Astrocyte of the cerebellum (primary cell): ENCODE results near the gene COL4A2.

ENCODE experiments used
- DNase-seq: peaks from one replicate; pipeline ENCODE4 v3.0.0-alpha.2; 2011; ENCODE audit warnings: low read depth
- H3K4me3 ChIP-seq: 2 replicates; pipeline ENCODE4 v1.5.1; 2011; ENCODE audit warnings: mild to moderate bottlenecking, low read depth, low read length, moderate library complexity
- in situ Hi-C: cut with HindIII; loops from 2 replicates; pipeline ENCODE4 v1.10.0; 2017; ENCODE audit warnings: low sequenced_read_pairs
- TF ChIP-seq, protein P1 (sequence below): IDR thresholded peaks from 2 replicates; pipeline ENCODE4 v1.5.1; 2012; ENCODE audit warnings: low read length, low read depth, moderate library complexity, mild to moderate bottlenecking; ENCODE audit errors: missing control alignments

Gene COL4A2

DNA sequence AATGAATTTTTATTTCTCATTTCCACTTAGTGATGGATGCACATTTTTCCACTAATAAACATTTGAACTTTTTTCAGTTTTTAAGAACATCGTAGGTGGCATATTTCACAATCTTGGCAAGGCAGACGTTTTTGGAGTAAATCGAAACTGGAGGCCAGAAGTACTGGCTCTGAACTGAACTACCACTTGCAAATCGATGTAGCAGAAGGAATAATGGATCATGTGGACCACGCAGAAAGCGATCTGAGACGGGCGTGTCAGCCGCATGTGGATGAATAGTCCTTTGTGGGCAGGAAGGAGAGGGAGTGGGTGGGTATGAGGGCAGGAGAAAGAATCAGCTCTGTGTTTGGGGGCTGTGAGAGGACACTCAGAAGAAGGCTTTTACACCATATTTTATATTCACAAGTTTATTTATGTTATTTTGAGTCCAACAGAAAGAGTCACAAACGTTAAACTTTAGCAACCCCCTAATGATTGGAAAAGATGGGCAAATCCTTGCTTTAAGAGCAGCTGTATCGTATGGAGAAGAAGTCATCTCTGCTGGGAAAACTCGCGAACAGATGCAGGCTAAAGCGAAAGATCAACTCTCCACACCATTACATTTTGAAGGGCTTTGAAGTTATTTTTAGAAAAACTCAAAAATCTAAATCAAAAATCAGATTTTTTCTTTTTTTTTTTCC is 90.5 kb downstream of the COL4A2 start:
- in situ Hi-C loops: loop anchor here (5.0 kb wide), 1 partner anchor 100 kb away; no protein-coding TSS in a partner anchor
- TF ChIP-seq, protein P1, sequence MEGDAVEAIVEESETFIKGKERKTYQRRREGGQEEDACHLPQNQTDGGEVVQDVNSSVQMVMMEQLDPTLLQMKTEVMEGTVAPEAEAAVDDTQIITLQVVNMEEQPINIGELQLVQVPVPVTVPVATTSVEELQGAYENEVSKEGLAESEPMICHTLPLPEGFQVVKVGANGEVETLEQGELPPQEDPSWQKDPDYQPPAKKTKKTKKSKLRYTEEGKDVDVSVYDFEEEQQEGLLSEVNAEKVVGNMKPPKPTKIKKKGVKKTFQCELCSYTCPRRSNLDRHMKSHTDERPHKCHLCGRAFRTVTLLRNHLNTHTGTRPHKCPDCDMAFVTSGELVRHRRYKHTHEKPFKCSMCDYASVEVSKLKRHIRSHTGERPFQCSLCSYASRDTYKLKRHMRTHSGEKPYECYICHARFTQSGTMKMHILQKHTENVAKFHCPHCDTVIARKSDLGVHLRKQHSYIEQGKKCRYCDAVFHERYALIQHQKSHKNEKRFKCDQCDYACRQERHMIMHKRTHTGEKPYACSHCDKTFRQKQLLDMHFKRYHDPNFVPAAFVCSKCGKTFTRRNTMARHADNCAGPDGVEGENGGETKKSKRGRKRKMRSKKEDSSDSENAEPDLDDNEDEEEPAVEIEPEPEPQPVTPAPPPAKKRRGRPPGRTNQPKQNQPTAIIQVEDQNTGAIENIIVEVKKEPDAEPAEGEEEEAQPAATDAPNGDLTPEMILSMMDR: no peak
- DNase-seq: peak; percentile 76
- no peak overlapping the region for H3K4me3 ChIP-seq

DNA sequence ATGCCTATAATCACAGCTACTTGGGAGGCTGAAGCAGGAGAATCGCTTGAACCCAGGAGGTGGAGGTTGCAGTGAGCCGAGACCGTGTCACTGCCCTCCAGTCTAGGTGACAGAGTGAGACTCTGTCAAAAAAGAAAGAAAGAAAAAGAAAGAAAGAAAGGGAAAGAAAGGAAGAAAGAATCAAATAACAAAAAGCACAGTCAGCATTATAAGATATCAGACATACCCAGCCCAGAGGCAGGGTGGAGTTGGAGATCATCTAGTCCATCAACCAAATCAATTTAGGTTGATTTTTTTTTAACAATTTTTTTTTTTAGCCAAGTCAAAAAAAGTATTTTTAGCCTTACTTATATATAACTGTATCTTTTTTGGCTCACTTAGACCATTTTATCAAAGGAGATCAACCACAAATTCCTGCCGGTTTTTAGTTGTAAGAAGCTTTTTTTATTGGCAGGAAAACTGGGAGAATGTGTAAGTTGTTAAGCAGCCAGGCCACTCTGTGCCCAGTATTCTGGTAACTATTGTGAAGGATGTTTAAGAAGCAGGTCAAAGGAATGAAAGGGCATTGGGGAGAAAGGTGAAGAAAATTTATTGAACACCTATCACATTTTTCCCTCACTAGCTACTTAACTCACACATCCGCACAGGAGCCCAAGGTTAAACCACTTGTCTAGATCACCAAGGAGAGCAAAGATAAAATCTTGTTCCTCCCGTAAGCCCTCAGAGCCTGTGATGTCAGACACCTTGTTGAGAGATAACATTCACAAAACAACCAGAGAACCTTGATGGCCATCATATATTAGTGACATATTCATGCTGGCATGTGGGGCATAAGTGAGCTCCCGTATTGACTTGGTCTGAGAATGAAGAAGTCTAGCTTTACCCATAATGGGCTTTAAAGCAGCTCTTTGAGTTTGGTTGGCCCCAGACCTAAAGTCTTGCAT is 91.8 kb downstream of the COL4A2 start:
- H3K4me3 ChIP-seq: no peak overlapping the region
- DNase-seq: peak; percentile 79
- TF ChIP-seq, protein P1: no peak
- in situ Hi-C loops: loop anchor here (5.0 kb wide), 1 partner anchor 102 kb away; no protein-coding TSS in a partner anchor

DNA sequence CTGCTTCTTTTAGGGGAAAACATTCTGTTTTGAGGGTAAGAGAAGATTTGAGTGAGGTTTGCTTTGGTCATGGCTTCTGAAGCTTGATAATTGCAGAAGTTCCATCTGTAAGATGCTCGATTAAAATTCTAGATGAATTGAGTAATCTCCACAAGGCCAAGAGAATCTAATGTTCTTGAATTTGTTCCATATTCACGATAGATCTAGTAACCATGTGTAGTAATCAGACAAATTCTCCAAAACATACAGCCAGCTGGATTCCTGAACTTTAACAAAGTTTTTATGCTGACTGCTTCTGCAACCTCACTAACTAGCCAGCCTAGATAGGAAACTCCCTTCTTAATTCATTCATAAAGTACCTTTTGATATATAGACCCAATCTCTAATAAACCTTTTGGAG is 92.7 kb downstream of the COL4A2 start:
- H3K4me3 ChIP-seq: no peak overlapping the region
- TF ChIP-seq, protein P1: no peak
- in situ Hi-C loops: loop anchor here (5.0 kb wide), 1 partner anchor 102 kb away; no protein-coding TSS in a partner anchor
- no peak for DNase-seq

DNA sequence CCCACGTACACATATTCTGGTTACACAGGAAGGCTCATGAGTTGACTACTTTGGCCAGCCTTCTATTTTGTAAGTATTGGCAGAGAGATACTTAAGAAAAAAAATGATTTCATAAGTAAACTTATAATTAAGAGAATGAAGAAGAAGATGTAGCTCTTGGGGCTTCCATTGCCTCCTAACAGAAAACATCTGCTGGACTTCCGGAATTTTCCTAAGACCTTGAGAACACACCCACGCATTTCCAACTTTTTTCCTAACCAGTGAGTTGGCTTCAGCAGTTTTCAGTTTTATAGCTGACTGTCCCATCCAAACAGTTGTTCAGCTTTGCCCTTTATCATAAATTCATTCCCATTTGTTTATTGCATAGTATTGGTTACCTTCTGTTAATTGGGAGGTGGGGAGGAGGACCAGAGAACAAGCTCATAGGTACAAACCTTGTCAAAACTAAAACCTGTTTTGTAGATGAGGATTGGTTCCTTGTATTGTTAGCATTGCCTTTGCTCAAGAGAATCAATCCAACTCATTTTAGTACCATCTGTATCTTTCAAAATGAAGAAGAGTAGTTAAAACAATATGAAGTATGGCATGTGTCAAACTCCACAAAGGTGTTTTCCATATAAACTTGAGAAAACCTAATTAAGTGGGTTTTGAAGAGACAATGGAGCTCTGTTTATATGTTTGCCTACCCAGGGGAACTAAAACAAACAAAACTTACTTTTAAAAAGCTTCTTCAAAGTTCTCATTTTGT is 93.9 kb downstream of the COL4A2 start:
- in situ Hi-C loops: no loop called here
- DNase-seq: no peak
- no peak overlapping the region for H3K4me3 ChIP-seq
- TF ChIP-seq, protein P1: no peak

DNA sequence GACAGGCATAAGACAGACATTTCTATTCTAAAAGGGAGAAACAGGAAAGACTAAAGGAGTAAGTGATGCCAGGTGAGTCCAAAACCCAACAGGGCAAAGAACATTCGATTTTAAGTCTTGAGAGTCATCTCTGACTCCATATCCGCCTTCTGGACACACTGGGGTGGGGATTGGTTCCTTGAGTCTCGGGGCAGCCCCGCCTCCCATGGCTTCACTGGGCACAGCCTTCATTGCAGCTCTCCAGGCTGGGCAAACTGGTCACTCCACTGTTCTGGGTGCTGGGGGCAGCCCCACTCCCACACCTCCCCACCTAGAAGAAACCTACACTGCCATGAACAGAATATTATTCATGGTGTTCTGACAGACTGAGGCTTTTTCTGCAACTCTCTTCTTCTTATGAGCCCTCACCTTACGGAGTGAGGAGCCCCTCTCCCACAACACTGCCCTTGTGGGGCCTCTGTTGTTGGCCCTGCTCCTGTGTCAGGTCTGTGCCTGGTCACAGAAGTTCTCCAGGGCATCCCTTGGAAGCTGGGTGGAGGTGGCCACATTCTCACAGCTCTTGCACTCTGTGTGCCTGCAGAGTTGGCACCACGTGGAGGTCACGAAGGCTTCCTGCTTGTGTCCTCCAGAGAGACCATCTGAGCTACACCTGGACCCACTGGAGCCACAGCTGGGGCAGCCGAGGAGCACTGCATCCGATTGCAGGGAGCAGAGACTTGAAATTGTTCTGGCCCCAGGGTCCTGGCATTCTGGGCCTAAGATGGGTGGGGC is 95.4 kb downstream of the COL4A2 start:
- in situ Hi-C loops: no loop called here
- DNase-seq: no peak
- TF ChIP-seq, protein P1: no peak
- H3K4me3 ChIP-seq: no peak overlapping the region
